Measurements from ENCODE around the gene TUBA4A.

DNA sequence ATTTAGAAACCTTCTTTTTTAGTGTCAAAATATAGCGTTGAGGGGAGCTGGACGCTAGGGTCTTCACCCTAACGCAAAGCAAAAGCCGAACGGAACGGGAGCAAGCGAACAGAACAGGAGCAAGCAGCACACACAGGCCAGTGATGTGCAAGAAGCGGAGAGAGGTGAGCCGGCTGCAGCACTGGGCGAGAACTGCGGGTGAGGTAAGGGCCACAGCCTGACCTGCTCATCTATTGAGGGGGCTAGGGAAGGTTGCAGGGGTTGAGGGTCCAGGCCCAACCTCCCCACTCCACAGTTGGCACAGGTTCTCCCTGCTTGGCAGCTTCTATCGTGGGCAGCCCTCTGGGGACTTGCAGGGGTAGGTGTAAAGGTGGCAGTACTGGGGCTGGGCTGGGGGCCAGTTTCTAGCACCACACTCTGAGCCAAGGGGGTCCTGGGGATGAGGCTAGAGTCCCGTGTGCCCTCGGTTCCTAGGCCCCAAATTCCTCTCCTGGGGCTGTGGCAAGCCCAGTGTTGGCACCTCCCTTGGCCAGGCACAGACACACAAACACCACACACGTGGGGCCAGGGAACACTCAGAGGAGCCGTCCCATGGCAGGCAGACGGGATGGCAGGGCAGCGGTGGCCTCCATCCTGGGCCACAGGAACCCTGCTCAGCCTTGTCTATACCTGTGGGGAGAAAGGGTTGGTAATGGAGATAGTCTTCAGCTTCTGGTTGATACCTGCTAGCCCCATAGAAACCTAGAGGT, 33.8 kb downstream of the TUBA4A start:
- TF ChIP-seq, protein P1, sequence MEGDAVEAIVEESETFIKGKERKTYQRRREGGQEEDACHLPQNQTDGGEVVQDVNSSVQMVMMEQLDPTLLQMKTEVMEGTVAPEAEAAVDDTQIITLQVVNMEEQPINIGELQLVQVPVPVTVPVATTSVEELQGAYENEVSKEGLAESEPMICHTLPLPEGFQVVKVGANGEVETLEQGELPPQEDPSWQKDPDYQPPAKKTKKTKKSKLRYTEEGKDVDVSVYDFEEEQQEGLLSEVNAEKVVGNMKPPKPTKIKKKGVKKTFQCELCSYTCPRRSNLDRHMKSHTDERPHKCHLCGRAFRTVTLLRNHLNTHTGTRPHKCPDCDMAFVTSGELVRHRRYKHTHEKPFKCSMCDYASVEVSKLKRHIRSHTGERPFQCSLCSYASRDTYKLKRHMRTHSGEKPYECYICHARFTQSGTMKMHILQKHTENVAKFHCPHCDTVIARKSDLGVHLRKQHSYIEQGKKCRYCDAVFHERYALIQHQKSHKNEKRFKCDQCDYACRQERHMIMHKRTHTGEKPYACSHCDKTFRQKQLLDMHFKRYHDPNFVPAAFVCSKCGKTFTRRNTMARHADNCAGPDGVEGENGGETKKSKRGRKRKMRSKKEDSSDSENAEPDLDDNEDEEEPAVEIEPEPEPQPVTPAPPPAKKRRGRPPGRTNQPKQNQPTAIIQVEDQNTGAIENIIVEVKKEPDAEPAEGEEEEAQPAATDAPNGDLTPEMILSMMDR (IDR thresholded peaks at IDR 0.05) = no peak
- TF ChIP-seq POLR2AphosphoS5 (IDR thresholded peaks at IDR 0.05; ENCODE audit: insufficient read depth in 1 of 2, low read depth in 1 of 2) = no peak

All from vagina (tissue), 2 donors.